Panc1 (cell line): ENCODE results near the gene HK3. TPM values are rescaled to one million over a fixed set of nuclear protein-coding genes. Genes with fewer than 3 reads are reported as not detected.

Source experiments
- ATAC-seq: fragments of 200-7000 bp; cut with Tn5 transposase; 2 replicates; pipeline ENCODE4 v1.9.1; 2020; ENCODE audit warnings: mild to moderate bottlenecking, moderate library complexity
- BruUV-seq: library from RNA; stranded (reverse); fragments of 400-500 nt; replicated peaks from 2 replicates; lab custom pipeline; 2021; lab: Mats Ljungman, UMichigan
- CTCF ChIA-PET: fragments of 300-600 bp; sonication (Branson Sonifier 250); formaldehyde crosslinking; loops from one replicate; lab custom pipeline; 2022; ENCODE audit warnings: antibody characterized with exemption; lab: Charles Lee
- POLR2A ChIA-PET: fragments of 300-600 bp; sonication (Branson Sonifier 250); formaldehyde crosslinking; loops from one replicate; lab custom pipeline; 2022; ENCODE audit warnings: antibody characterized with exemption; lab: Charles Lee
- DNase-seq: peaks from one replicate; pipeline ENCODE4 v3.0.0-alpha.2; 2010; ENCODE audit warnings: low read depth, low spot score
- H3K27ac ChIP-seq: 2 replicates; pipeline ENCODE4 v1.5.1; 2011; ENCODE audit warnings: mild to moderate bottlenecking, low read length, inconsistent platforms
- H3K27me3 ChIP-seq: fragments of 200-500 bp; sonication (Bioruptor generic); 2 replicates; pipeline ENCODE4 v1.6.0; 2014; ENCODE audit warnings: low read length, inconsistent platforms; ENCODE audit not compliant: control insufficient read depth, insufficient read depth
- H3K36me3 ChIP-seq: fragments of 200-500 bp; sonication (Bioruptor generic); 2 replicates; pipeline ENCODE4 v1.5.1; 2014; ENCODE audit warnings: inconsistent platforms, mild to moderate bottlenecking, low read length, moderate library complexity; ENCODE audit not compliant: control insufficient read depth, insufficient read depth
- H3K4me1 ChIP-seq: 2 replicates; pipeline ENCODE4 v1.5.1; 2011; ENCODE audit warnings: inconsistent platforms, mild to moderate bottlenecking, low read length, moderate library complexity; ENCODE audit not compliant: control insufficient read depth, insufficient read depth
- H3K4me3 ChIP-seq, 2 experiments: 2 replicates each; pipeline ENCODE4 v1.5.1; 2011 to 2012; ENCODE audit warnings: low read depth in 2 of 2, low read length in 2 of 2, mild to moderate bottlenecking in 2 of 2, inconsistent platforms in 1 of 2, moderate library complexity in 1 of 2
- H3K9me3 ChIP-seq: fragments of 200-500 bp; sonication (Bioruptor generic); 2 replicates; pipeline ENCODE4 v1.5.1; 2014; ENCODE audit warnings: low read depth, mild to moderate bottlenecking, inconsistent platforms, low read length, moderate library complexity; ENCODE audit not compliant: control insufficient read depth, insufficient read depth
- CTCF ChIP-seq: fragments of 450-650 bp; IDR thresholded peaks from 2 replicates; pipeline ENCODE4 v1.5.1; 2017; ENCODE audit warnings: mild to moderate bottlenecking
- POLR2AphosphoS5 ChIP-seq: IDR thresholded peaks from 2 replicates; pipeline ENCODE4 v1.6.1; 2012; ENCODE audit warnings: mild to moderate bottlenecking, low read depth, low read length, moderate library complexity
- REST ChIP-seq, 2 experiments: IDR thresholded peaks; 2 replicates each; pipeline ENCODE4 v1.6.1; 2011 to 2012; ENCODE audit warnings: low read depth in 2 of 2, control low read depth in 1 of 2, low read length in 1 of 2, mild to moderate bottlenecking in 1 of 2, moderate library complexity in 1 of 2; ENCODE audit not compliant: insufficient read depth in 1 of 2
- SIN3A ChIP-seq: IDR thresholded peaks from 2 replicates; pipeline ENCODE4 v1.6.1; 2012; ENCODE audit warnings: low read depth, mild to moderate bottlenecking, low read length, moderate library complexity, borderline replicate concordance; ENCODE audit not compliant: insufficient read depth
- TCF7L2 ChIP-seq: IDR thresholded peaks from 2 replicates; pipeline ENCODE4 v1.6.1; 2011; ENCODE audit warnings: mild to moderate bottlenecking, low read depth, low read length, inconsistent platforms
- in situ Hi-C: cut with HindIII; loops from 2 replicates; pipeline ENCODE4 v1.10.0; 2016; ENCODE audit warnings: low sequenced_read_pairs, low pct_unique_long_range_greater_than_20kb
- intact Hi-C: fragments of 100-400 bp; cut with micrococcal nuclease; formaldehyde crosslinking; loops from one replicate; pipeline ENCODE4 v1.10.0; 2022; ENCODE audit not compliant: unreplicated experiment
- total RNA-seq: library from RNA; stranded (reverse); gene quantifications from one replicate; pipeline ENCODE4 v1.2.1, GENCODE V29; 2021; ENCODE audit not compliant: unreplicated experiment

The HK3 gene
- total RNA-seq, 1 experiment from 2014 or later = not detected

- no peaks in the 10 kb centered on the region for H3K27me3 ChIP-seq
- ChIA-PET CTCF (no interaction called here), POLR2A (no interaction called here)
- intact Hi-C loops = no loop called here
- TF ChIP-seq POLR2AphosphoS5 = no peak
- no peak for TF ChIP-seq CTCF
- no peak for TF ChIP-seq SIN3A
- no peak for TF ChIP-seq REST (IDR thresholded peaks at IDR 0.05; ENCODE audit: insufficient read depth in 1 of 2, low read depth in 2 of 2, low read length in 1 of 2)
- TF ChIP-seq TCF7L2 = no peak
- no peaks in the 10 kb centered on the region for H3K9me3 ChIP-seq
- DNase-seq = no peak
- H3K4me1 ChIP-seq = no peaks in the 10 kb centered on the region
- ATAC-seq = no peak
- peaks cover 38% of the 10 kb centered on the region for H3K36me3 ChIP-seq
- no TSS peak for BruUV-seq
- in situ Hi-C loops = no loop called here
- H3K4me3 ChIP-seq = no peak overlapping the region
- no peak overlapping the region for H3K27ac ChIP-seq
These were observed 7.0 kb upstream of the HK3 start for GRCh38 chr5:176906126-176906525.

GRCh38 chr5:176904276-176904675, 5.1 kb upstream of the HK3 start:
- Histone ChIP-seq H3K27ac (no peak overlapping the region), H3K27me3 (no peaks in the 10 kb centered on the region), H3K4me1 (no peaks in the 10 kb centered on the region), H3K4me3 (no peak overlapping the region), H3K9me3 (no peaks in the 10 kb centered on the region), H3K36me3 (peaks cover 38% of the 10 kb centered on the region)
- ChIA-PET CTCF (no interaction called here), POLR2A (no interaction called here)
- ATAC-seq = no peak
- BruUV-seq = no TSS peak
- in situ Hi-C loops = no loop called here
- intact Hi-C loops = no loop called here
- TF ChIP-seq CTCF (no peak), POLR2AphosphoS5 (no peak), REST (IDR thresholded peaks at IDR 0.05; ENCODE audit: insufficient read depth in 1 of 2, low read depth in 2 of 2, low read length in 1 of 2) (no peak), TCF7L2 (no peak), SIN3A (no peak)
- no peak for DNase-seq
